HEK293T (cell line): ENCODE measurements around the gene IL1RAP.

Source experiments
- ARNT ChIP-seq: fragments of 450-650 bp; IDR thresholded peaks from 2 replicates; pipeline ENCODE4 v1.6.1; 2017; ENCODE audit warnings: mild to moderate bottlenecking
- BHLHE40 ChIP-seq: fragments of 450-650 bp; IDR thresholded peaks from 2 replicates; pipeline ENCODE4 v1.6.1; 2016; ENCODE audit warnings: mild to moderate bottlenecking, moderate library complexity, borderline replicate concordance
- CTBP1 ChIP-seq: fragments of 450-650 bp; IDR thresholded peaks from 2 replicates; pipeline ENCODE4 v1.6.1; 2016; ENCODE audit warnings: borderline replicate concordance
- ELF4 ChIP-seq: fragments of 450-650 bp; IDR thresholded peaks from 2 replicates; pipeline ENCODE4 v1.6.1; 2017; ENCODE audit warnings: antibody characterized with exemption
- FOXA1 ChIP-seq: fragments of 450-650 bp; IDR thresholded peaks from 2 replicates; pipeline ENCODE4 v1.6.1; 2016; ENCODE audit warnings: mild to moderate bottlenecking
- FOXK2 ChIP-seq: fragments of 450-650 bp; IDR thresholded peaks from 2 replicates; pipeline ENCODE4 v1.6.1; 2016; ENCODE audit warnings: mild to moderate bottlenecking
- FOXM1 ChIP-seq: fragments of 450-650 bp; IDR thresholded peaks from 2 replicates; pipeline ENCODE4 v1.6.1; 2017; ENCODE audit warnings: mild to moderate bottlenecking, borderline replicate concordance
- L3MBTL2 ChIP-seq: fragments of 450-650 bp; conservative IDR thresholded peaks from 2 replicates; pipeline ENCODE4 v1.6.1; 2016; ENCODE audit warnings: mild to moderate bottlenecking
- LEF1 ChIP-seq: fragments of 450-650 bp; IDR thresholded peaks from 2 replicates; pipeline ENCODE4 v1.6.1; 2017; ENCODE audit warnings: mild to moderate bottlenecking, borderline replicate concordance
- NFRKB ChIP-seq: fragments of 450-650 bp; IDR thresholded peaks from 2 replicates; pipeline ENCODE4 v1.6.1; 2016; ENCODE audit warnings: mild to moderate bottlenecking, moderate library complexity
- PKNOX1 ChIP-seq: fragments of 450-650 bp; IDR thresholded peaks from 2 replicates; pipeline ENCODE4 v1.6.1; 2016
- SP1 ChIP-seq: fragments of 450-650 bp; IDR thresholded peaks from 2 replicates; pipeline ENCODE4 v1.6.1; 2017
- SUZ12 ChIP-seq: fragments of 450-650 bp; IDR thresholded peaks from 2 replicates; pipeline ENCODE4 v1.6.1; 2016; ENCODE audit warnings: mild to moderate bottlenecking
- TARDBP ChIP-seq: fragments of 450-650 bp; IDR thresholded peaks from 2 replicates; pipeline ENCODE4 v1.6.1; 2016

DNA sequence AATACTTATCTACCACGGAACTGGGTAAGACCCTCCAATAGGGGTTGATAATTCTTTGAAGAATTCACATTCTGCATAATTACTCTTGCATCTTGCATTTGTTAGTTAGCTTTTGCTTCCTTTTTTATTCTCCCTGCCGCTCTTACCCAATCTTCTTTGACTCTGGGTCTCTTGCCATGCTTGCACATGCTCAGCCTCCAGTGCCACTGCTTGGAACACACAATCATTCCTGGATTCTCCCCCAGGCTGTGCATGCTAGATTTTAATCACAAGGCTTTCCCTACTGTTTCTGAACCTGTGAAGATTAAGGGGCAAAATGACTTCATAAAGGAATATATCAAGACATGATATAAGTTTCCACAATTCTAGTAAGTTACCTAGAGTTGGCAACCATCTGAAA, 133.1 kb downstream of the IL1RAP start:
- no peak for TF ChIP-seq TARDBP
- TF ChIP-seq ARNT: no peak
- no peak for TF ChIP-seq FOXM1
- TF ChIP-seq SP1: no peak
- TF ChIP-seq SUZ12: no peak
- TF ChIP-seq CTBP1: no peak
- TF ChIP-seq FOXK2: no peak
- no peak for TF ChIP-seq BHLHE40
- TF ChIP-seq FOXA1: no peak
- no peak for TF ChIP-seq LEF1
- TF ChIP-seq NFRKB: no peak
- no peak for TF ChIP-seq PKNOX1
- no peak for TF ChIP-seq L3MBTL2
- no peak for TF ChIP-seq ELF4
